NB4 (cell line): ENCODE measurements around the gene ZMYM2.

Experiments used
- POLR2A ChIP-seq: IDR thresholded peaks from 2 replicates; pipeline ENCODE4 v1.6.1; 2011; ENCODE audit warnings: mild to moderate bottlenecking; ENCODE audit not compliant: insufficient read length; ENCODE audit errors: extremely low read depth
- TF ChIP-seq, protein P1 (sequence below): IDR thresholded peaks from one replicate; pipeline ENCODE4 v1.5.1; 2012; ENCODE audit warnings: low read depth, low read length

DNA sequence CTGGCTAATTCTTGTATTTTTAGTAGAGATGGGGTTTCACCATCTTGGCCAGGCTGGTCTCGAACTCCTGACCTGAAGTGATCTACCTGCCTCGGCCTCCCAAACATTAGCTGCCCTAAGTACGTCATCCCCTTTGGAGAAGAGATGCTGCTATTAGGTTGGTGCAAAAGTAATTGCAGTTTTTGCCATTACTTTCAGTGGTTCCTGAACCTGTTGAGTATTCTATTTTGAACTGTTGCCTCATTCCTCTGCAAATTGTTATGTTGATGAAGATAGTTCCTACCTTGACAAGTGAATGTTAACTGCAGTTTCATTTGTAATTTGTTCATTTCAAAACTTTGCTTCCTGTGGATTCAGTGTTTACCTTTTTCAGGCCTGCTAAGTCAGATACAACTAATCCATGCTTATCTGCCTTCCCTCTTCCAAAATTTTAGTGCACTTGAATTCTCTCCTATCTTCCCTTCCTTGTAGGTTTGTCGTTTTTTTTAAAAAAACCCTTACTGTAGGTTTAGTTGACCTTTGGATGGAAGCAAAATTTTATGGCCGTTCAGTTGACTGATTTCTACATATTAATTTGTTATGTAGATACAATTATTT is 24.0 kb downstream of the ZMYM2 start:
- no peak for TF ChIP-seq POLR2A
- TF ChIP-seq, protein P1, sequence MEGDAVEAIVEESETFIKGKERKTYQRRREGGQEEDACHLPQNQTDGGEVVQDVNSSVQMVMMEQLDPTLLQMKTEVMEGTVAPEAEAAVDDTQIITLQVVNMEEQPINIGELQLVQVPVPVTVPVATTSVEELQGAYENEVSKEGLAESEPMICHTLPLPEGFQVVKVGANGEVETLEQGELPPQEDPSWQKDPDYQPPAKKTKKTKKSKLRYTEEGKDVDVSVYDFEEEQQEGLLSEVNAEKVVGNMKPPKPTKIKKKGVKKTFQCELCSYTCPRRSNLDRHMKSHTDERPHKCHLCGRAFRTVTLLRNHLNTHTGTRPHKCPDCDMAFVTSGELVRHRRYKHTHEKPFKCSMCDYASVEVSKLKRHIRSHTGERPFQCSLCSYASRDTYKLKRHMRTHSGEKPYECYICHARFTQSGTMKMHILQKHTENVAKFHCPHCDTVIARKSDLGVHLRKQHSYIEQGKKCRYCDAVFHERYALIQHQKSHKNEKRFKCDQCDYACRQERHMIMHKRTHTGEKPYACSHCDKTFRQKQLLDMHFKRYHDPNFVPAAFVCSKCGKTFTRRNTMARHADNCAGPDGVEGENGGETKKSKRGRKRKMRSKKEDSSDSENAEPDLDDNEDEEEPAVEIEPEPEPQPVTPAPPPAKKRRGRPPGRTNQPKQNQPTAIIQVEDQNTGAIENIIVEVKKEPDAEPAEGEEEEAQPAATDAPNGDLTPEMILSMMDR: no peak
